NB4 (cell line): Measurements from ENCODE around the gene CIAO1.

ENCODE experiments used
- CTCF ChIP-seq: IDR thresholded peaks from one replicate; pipeline ENCODE4 v1.5.1; 2012; ENCODE audit warnings: low read depth, low read length
- MYC ChIP-seq: IDR thresholded peaks from 2 replicates; pipeline ENCODE4 v1.6.1; 2011; ENCODE audit warnings: low read depth, low read length
- POLR2A ChIP-seq: IDR thresholded peaks from 2 replicates; pipeline ENCODE4 v1.6.1; 2011; ENCODE audit warnings: mild to moderate bottlenecking; ENCODE audit not compliant: insufficient read length; ENCODE audit errors: extremely low read depth

GRCh38 chr2:96267159-96267971, 1.3 kb downstream of the CIAO1 start:
- TF ChIP-seq CTCF (peak; percentile 61), POLR2A (no peak), MYC (no peak)
